BLaER1 treated with 17β-estradiol and CSF1 and Interleukin-3, amounts not matched to agents 10 nM and 100 nM (cell line): Measurements from ENCODE around the gene CD59.

Experiments
- H3K27ac ChIP-seq, 11 experiments: shearing (Covaris generic); formaldehyde crosslinking; 2 replicates each; pipeline ENCODE4 v1.8.1; 2022
- H3K27me3 ChIP-seq, 11 experiments: shearing (Covaris generic); formaldehyde crosslinking; 2 replicates each; pipeline ENCODE4 v1.8.1; 2022
- H3K36me3 ChIP-seq, 11 experiments: shearing (Covaris generic); formaldehyde crosslinking; 2 replicates each; pipeline ENCODE4 v1.8.1; 2022
- H3K4me1 ChIP-seq, 10 experiments: shearing (Covaris generic); formaldehyde crosslinking; 2 replicates each; pipeline ENCODE4 v1.8.1; 2022
- H3K4me2 ChIP-seq, 11 experiments: shearing (Covaris generic); formaldehyde crosslinking; 2 replicates each; pipeline ENCODE4 v1.8.1; 2022
- H3K4me3 ChIP-seq, 10 experiments: shearing (Covaris generic); formaldehyde crosslinking; 2 replicates each; pipeline ENCODE4 v1.8.1; 2022
- H3K9ac ChIP-seq, 11 experiments: shearing (Covaris generic); formaldehyde crosslinking; 2 replicates each; pipeline ENCODE4 v1.8.1; 2022
- H3K9me3 ChIP-seq, 11 experiments: shearing (Covaris generic); formaldehyde crosslinking; replicated peaks in 1 of 11; 2 replicates each; pipeline ENCODE4 v1.8.1; 2022
- H4K20me1 ChIP-seq, 11 experiments: shearing (Covaris generic); formaldehyde crosslinking; 2 replicates each; pipeline ENCODE4 v1.8.1; 2022
- Cebpa-rat ChIP-seq, 11 experiments: shearing (Covaris generic); IDR thresholded peaks; 2 replicates each; pipeline ENCODE4 v1.8.1; 2022

Gene CD59

GRCh38 chr11:33761471-33761870, 25.2 kb upstream of the CD59 start:
- no peaks in the 10 kb centered on the region for H3K27me3 ChIP-seq
- H3K4me1 ChIP-seq: no peaks in the 10 kb centered on the region
- H4K20me1 ChIP-seq: 0 out of 22 replicates have a peak, but pooled peaks cover 0 to 3% (median 0%) of the 10 kb centered on the region in 11 experiments
- peaks cover 0 to 32% (median 17%) of the 10 kb centered on the region in 11 experiments; a peak in 19 of 22 replicates for H3K9me3 ChIP-seq
- H3K9ac ChIP-seq: no peak overlapping the region
- no peak overlapping the region for H3K4me3 ChIP-seq
- H3K27ac ChIP-seq: no peak overlapping the region
- no peak overlapping the region for H3K4me2 ChIP-seq
- no peak for TF ChIP-seq Cebpa-rat (IDR thresholded peaks at IDR 0.05)
- H3K36me3 ChIP-seq: peaks cover 83 to 99% (median 96%) of the 10 kb centered on the region in 11 experiments

DNA sequence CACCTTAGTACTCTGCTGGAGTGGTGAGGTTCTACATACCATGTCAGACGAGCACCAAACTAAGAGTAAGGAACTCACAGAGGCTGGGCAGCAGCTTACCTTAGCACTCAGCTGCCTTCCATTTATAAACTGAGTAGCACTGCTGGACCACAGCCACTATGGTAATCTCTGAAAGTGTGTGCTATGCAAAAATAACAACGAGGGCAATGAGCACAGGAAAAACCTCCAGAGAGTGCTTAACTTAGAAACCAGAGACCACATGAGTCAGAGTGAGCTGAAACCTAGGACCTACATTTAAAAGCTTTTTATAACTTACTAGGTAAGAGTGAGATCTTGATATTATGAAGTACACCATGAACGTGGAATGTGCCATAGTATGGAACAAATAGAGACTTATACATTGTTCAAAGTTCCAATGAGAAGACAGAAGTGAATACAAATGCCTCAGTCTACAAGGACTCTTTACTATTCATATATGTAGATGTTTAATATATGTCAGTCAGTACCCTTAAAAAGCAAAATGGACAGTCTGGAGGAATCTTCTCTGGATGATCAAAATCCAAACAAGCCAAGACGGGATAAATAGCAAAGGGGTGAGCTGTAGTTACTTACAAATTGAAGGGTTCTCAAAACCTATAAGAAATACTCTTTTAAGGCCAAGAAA, 17.2 kb upstream of the CD59 start:
- Histone ChIP-seq H3K9me3 (no peaks in the 10 kb centered on the region), H3K4me1 (no peaks in the 10 kb centered on the region), H3K9ac (no peak overlapping the region), H3K4me2 (no peak overlapping the region), H3K27ac (no peak overlapping the region), H3K4me3 (no peak overlapping the region), H3K27me3 (no peaks in the 10 kb centered on the region), H3K36me3 (peaks cover 58 to 98% (median 90%) of the 10 kb centered on the region in 11 experiments), H4K20me1 (peaks cover 0 to 3% (median 0%) of the 10 kb centered on the region in 11 experiments; a peak in 1 of 22 replicates)
- TF ChIP-seq Cebpa-rat (IDR thresholded peaks at IDR 0.05): no peak

- Histone ChIP-seq H4K20me1 (peaks cover 0 to 3% (median 0%) of the 10 kb centered on the region in 11 experiments; a peak in 1 of 22 replicates), H3K9me3 (no peaks in the 10 kb centered on the region), H3K36me3 (peaks cover 62 to 98% (median 87%) of the 10 kb centered on the region in 11 experiments), H3K4me1 (no peaks in the 10 kb centered on the region), H3K9ac (no peak overlapping the region), H3K4me2 (no peak overlapping the region), H3K27me3 (no peaks in the 10 kb centered on the region), H3K4me3 (no peak overlapping the region), H3K27ac (no peak overlapping the region)
- no peak for TF ChIP-seq Cebpa-rat (IDR thresholded peaks at IDR 0.05)
These were observed 15.7 kb upstream of the CD59 start for GRCh38 chr11:33751878-33752277.

GRCh38 chr11:33747979-33748378, 11.8 kb upstream of the CD59 start:
- Histone ChIP-seq H3K9me3 (no peaks in the 10 kb centered on the region), H3K4me2 (no peak overlapping the region), H3K36me3 (peaks cover 43 to 79% (median 65%) of the 10 kb centered on the region in 11 experiments), H3K9ac (no peak overlapping the region), H3K27me3 (no peaks in the 10 kb centered on the region), H3K27ac (no peak overlapping the region), H3K4me1 (peaks cover 0 to 8% (median 0%) of the 10 kb centered on the region in 10 experiments; a peak in 1 of 20 replicates), H3K4me3 (no peak overlapping the region), H4K20me1 (peaks cover 0 to 6% (median 0%) of the 10 kb centered on the region in 11 experiments; a peak in 1 of 22 replicates)
- TF ChIP-seq Cebpa-rat (IDR thresholded peaks at IDR 0.05): no peak

DNA sequence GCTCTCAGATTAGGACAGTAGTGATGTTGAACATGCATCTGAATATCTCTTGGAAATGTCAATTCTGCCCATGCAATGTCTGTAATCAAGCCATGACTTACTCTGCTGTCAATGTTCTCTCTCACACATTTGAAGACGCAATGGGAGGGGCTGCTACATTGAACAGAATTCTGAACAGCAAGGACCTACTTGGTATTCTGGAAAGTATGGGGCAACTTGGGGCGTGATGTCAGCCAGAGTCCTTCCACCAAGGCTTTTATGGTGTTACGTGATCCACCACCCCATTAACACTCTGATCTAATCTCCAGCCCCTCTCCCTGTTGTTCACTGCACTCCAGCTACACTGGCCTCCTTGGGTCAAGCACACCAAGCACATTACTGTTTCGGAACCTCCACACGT, 7.1 kb upstream of the CD59 start:
- no peak overlapping the region for H3K27ac ChIP-seq
- H3K4me3 ChIP-seq: no peak overlapping the region
- no peak for TF ChIP-seq Cebpa-rat (IDR thresholded peaks at IDR 0.05)
- H3K36me3 ChIP-seq: peaks cover 14 to 49% (median 32%) of the 10 kb centered on the region in 11 experiments
- H3K4me2 ChIP-seq: no peak overlapping the region
- no peaks in the 10 kb centered on the region for H3K9me3 ChIP-seq
- H3K4me1 ChIP-seq: peaks cover 0 to 8% (median 0%) of the 10 kb centered on the region in 10 experiments; a peak in 1 of 20 replicates
- H4K20me1 ChIP-seq: 0 out of 22 replicates have a peak, but pooled peaks cover 0 to 4% (median 0%) of the 10 kb centered on the region in 11 experiments
- H3K27me3 ChIP-seq: no peaks in the 10 kb centered on the region
- no peak overlapping the region for H3K9ac ChIP-seq

- Histone ChIP-seq H3K27ac (no peak overlapping the region), H3K36me3 (peaks cover 7 to 39% (median 23%) of the 10 kb centered on the region in 11 experiments), H3K4me3 (no peak overlapping the region), H3K4me1 (peaks cover 0 to 8% (median 0%) of the 10 kb centered on the region in 10 experiments; a peak in 1 of 20 replicates), H4K20me1 (0 out of 22 replicates have a peak, but pooled peaks cover 0 to 4% (median 0%) of the 10 kb centered on the region in 11 experiments), H3K4me2 (no peak overlapping the region), H3K9me3 (no peaks in the 10 kb centered on the region), H3K27me3 (no peaks in the 10 kb centered on the region), H3K9ac (no peak overlapping the region)
- no peak for TF ChIP-seq Cebpa-rat (IDR thresholded peaks at IDR 0.05)
These were observed 6.1 kb upstream of the CD59 start for GRCh38 chr11:33742249-33742851.

DNA sequence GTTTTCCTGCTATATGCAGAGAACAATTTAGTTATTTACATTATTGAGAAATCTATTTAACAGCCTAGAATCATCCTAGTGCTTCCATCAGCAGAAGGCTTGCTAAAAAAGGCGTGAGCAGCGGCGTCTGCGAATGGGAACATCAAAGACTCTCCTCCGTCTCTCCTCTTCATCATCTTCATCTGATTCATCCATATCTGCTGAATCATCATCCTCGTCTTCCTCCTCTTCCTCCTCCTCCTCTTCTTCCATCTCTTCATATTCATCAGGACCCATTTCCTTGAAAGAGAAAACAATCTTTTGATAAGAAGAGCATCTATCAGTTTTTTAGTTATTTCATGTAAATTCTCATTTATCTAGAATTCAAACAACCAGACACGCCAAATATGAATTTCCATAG, 5.6 kb upstream of the CD59 start:
- Histone ChIP-seq H3K36me3 (peaks cover 1 to 34% (median 17%) of the 10 kb centered on the region in 11 experiments), H3K27ac (no peak overlapping the region), H4K20me1 (0 out of 22 replicates have a peak, but pooled peaks cover 0 to 4% (median 0%) of the 10 kb centered on the region in 11 experiments), H3K9ac (no peak overlapping the region), H3K9me3 (no peaks in the 10 kb centered on the region), H3K4me1 (peaks cover 3 to 14% (median 5%) of the 10 kb centered on the region in 10 experiments; a peak in 19 of 20 replicates), H3K4me3 (no peak overlapping the region), H3K4me2 (no peak overlapping the region), H3K27me3 (no peaks in the 10 kb centered on the region)
- TF ChIP-seq Cebpa-rat (IDR thresholded peaks at IDR 0.05): no peak

DNA sequence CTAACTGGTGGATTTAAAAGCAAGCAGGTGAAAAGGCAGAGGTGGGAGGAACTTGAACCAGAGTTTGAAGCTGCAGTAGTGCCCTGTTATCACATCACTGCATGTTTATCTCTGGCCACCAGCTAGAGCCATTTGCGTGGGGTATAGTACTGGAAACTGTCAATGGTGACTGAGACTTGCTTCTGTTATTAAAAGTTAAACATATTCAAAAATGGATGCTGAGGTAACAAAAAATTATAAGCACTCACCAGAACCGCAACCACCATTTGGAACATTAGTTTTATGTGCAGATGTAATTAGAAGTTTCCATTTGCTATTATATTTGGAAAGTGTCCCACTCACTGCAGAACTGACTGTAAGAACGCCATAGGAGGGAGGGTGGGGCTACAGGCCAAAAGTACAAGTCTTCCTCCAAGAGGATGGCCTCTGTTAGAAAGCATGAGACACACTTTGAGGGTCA, 1.2 kb upstream of the CD59 start:
- no peaks in the 10 kb centered on the region for H3K9me3 ChIP-seq
- peaks cover 29 to 42% (median 38%) of the 10 kb centered on the region in 10 experiments for H3K4me1 ChIP-seq
- H3K9ac ChIP-seq: no peak overlapping the region; a peak in 1 of 22 replicates
- TF ChIP-seq Cebpa-rat (IDR thresholded peaks at IDR 0.05): no peak
- peaks cover 0 to 16% (median 6%) of the 10 kb centered on the region in 11 experiments; a peak in 6 of 22 replicates for H3K36me3 ChIP-seq
- H3K4me2 ChIP-seq: peak overlapping the region in 8 of 11 experiments; percentile 83 to 99 (median 94); a peak in 8 of 22 replicates
- no peak overlapping the region for H3K4me3 ChIP-seq
- H3K27ac ChIP-seq: no peak overlapping the region; a peak in 1 of 22 replicates
- peaks cover 0 to 11% (median 0%) of the 10 kb centered on the region in 11 experiments; a peak in 3 of 22 replicates for H3K27me3 ChIP-seq
- peaks cover 0 to 27% (median 12%) of the 10 kb centered on the region in 11 experiments; a peak in 8 of 22 replicates for H4K20me1 ChIP-seq
